ENCODE data around the gene NEK1. TPM values are rescaled to one million over a fixed set of nuclear protein-coding genes. Genes with fewer than 3 reads are reported as not detected.
"Not testable (repeated sequence)": the region's sequence is repeated elsewhere in the genome, so short reads cannot be mapped to it uniquely, and the experiment has no call there.

The NEK1 gene
- polyA plus RNA-seq, 1 donor from 2014 or later: 8.2 TPM

- peaks cover 3% of the 10 kb centered on the region for H3K36me3 Mint-ChIP-seq
- H3K4me3 Mint-ChIP-seq: no peak overlapping the region
- no peaks in the 10 kb centered on the region for H3K4me1 Mint-ChIP-seq
- no peaks in the 10 kb centered on the region for H3K27me3 Mint-ChIP-seq
- H3K27ac Mint-ChIP-seq: no peak overlapping the region
- H3K9me3 Mint-ChIP-seq: no peaks in the 10 kb centered on the region
Measured at GRCh38 chr4:169594560-169595195, 17.7 kb downstream of the NEK1 start.

DNA sequence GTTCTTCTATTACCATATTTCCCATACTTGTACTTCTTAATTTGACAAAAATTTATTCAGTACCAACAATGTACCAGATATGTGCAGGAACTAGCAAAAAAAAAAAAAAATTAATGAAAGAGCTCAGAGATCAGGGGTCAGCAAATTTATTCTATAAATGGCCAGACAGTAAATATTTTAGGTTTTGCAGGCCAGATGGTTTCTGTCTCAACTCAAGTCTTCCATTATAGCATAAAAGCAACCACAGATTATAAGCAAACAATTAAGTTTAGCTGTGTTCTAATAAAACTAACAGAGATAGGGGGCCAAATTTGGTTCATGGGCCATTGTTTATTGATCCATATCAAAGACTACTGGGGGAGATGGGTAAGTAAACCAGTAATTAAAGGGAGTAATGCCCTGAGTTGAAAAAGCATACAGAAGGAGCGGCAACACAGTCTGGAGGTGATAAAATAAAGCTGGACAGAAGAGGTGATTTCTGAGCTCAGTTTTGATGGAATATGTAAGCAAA is 19.3 kb downstream of the NEK1 start:
- H3K36me3 Mint-ChIP-seq: peaks cover 6% of the 10 kb centered on the region
- no peaks in the 10 kb centered on the region for H3K9me3 Mint-ChIP-seq
- H3K27me3 Mint-ChIP-seq: no peaks in the 10 kb centered on the region
- no peak overlapping the region for H3K4me3 Mint-ChIP-seq
- no peaks in the 10 kb centered on the region for H3K4me1 Mint-ChIP-seq
- H3K27ac Mint-ChIP-seq: no peak overlapping the region

- H3K4me3 Mint-ChIP-seq: no peak overlapping the region
- H3K27me3 Mint-ChIP-seq: no peaks in the 10 kb centered on the region
- no peaks in the 10 kb centered on the region for H3K4me1 Mint-ChIP-seq
- no peak overlapping the region for H3K27ac Mint-ChIP-seq
- H3K36me3 Mint-ChIP-seq: peaks cover 10% of the 10 kb centered on the region
- H3K9me3 Mint-ChIP-seq: no peaks in the 10 kb centered on the region
Measured at GRCh38 chr4:169583563-169583962, 28.8 kb downstream of the NEK1 start.

- H3K27ac Mint-ChIP-seq: no peak overlapping the region
- H3K4me1 Mint-ChIP-seq: no peaks in the 10 kb centered on the region
- no peaks in the 10 kb centered on the region for H3K9me3 Mint-ChIP-seq
- H3K4me3 Mint-ChIP-seq: no peak overlapping the region
- peaks cover 10% of the 10 kb centered on the region for H3K36me3 Mint-ChIP-seq
- no peaks in the 10 kb centered on the region for H3K27me3 Mint-ChIP-seq
Measured at GRCh38 chr4:169582706-169583105, 29.7 kb downstream of the NEK1 start.

GRCh38 chr4:169582203-169582602 is 30.2 kb downstream of the NEK1 start:
- Mint-ChIP-seq H3K27ac (no peak overlapping the region), H3K27me3 (no peaks in the 10 kb centered on the region), H3K4me1 (no peaks in the 10 kb centered on the region), H3K36me3 (peaks cover 10% of the 10 kb centered on the region), H3K9me3 (no peaks in the 10 kb centered on the region), H3K4me3 (no peak overlapping the region)

- peak overlapping the region in 1 of 4 donors; percentile 61 for H3K4me3 Mint-ChIP-seq
- H3K36me3 Mint-ChIP-seq: peaks cover 12% of the 10 kb centered on the region
- H3K27me3 Mint-ChIP-seq: no peaks in the 10 kb centered on the region
- peaks cover 17 to 24% (median 18%) of the 10 kb centered on the region in 3 donors for H3K4me1 Mint-ChIP-seq
- no peaks in the 10 kb centered on the region for H3K9me3 Mint-ChIP-seq
- H3K27ac Mint-ChIP-seq: no peak overlapping the region
Measured at GRCh38 chr4:169573889-169574288, 38.5 kb downstream of the NEK1 start.

- Mint-ChIP-seq H3K4me3 (no peak overlapping the region), H3K9me3 (no peaks in the 10 kb centered on the region), H3K27me3 (no peaks in the 10 kb centered on the region), H3K27ac (no peak overlapping the region), H3K36me3 (peaks cover 13% of the 10 kb centered on the region), H3K4me1 (peaks cover 18 to 26% (median 19%) of the 10 kb centered on the region in 3 donors)
Measured at GRCh38 chr4:169571435-169571834, 40.9 kb downstream of the NEK1 start.

GRCh38 chr4:169571012-169571411 is 41.4 kb downstream of the NEK1 start:
- H3K9me3 Mint-ChIP-seq, H3K27me3 Mint-ChIP-seq, H3K27ac Mint-ChIP-seq, H3K4me3 Mint-ChIP-seq: not testable (repeated sequence)
- Mint-ChIP-seq H3K4me1 (peaks cover 19 to 30% (median 22%) of the 10 kb centered on the region in 3 donors), H3K36me3 (peaks cover 14% of the 10 kb centered on the region)

- H3K9me3 Mint-ChIP-seq, H3K4me3 Mint-ChIP-seq, H3K27me3 Mint-ChIP-seq, H3K27ac Mint-ChIP-seq: not testable (repeated sequence)
- H3K36me3 Mint-ChIP-seq: peaks cover 14% of the 10 kb centered on the region
- peaks cover 19 to 30% (median 22%) of the 10 kb centered on the region in 3 donors for H3K4me1 Mint-ChIP-seq
Measured at GRCh38 chr4:169570266-169570665, 42.1 kb downstream of the NEK1 start.

- not testable (repeated sequence) for H3K27ac Mint-ChIP-seq, H3K9me3 Mint-ChIP-seq, H3K27me3 Mint-ChIP-seq, H3K4me3 Mint-ChIP-seq
- H3K4me1 Mint-ChIP-seq: peaks cover 17 to 25% (median 17%) of the 10 kb centered on the region in 3 donors
- peaks cover 14% of the 10 kb centered on the region for H3K36me3 Mint-ChIP-seq
Measured at GRCh38 chr4:169569188-169569587, 43.2 kb downstream of the NEK1 start.

DNA sequence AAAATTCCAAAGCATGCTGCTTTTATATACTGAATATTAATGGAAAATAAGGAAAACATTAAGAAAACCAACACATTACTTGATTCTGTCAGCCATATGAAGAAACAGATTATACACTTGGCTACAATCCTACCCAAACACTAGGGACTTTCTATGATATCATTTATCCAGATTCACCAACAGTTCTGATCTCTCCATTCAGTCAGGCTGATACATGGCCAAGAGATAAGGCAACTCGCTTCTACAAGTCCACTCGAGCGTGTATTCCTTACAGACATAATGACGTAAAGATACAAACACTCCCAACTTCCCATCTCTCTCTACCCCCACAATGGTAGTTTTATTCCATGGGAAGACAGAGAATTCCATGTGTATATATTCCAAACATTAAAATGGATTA is 44.5 kb downstream of the NEK1 start:
- Mint-ChIP-seq H3K27ac (no peak overlapping the region), H3K9me3 (no peaks in the 10 kb centered on the region), H3K4me3 (no peak overlapping the region), H3K4me1 (peaks cover 6 to 13% (median 9%) of the 10 kb centered on the region in 3 donors), H3K36me3 (peaks cover 11% of the 10 kb centered on the region), H3K27me3 (no peaks in the 10 kb centered on the region)

GRCh38 chr4:169566021-169566818 is 46.2 kb downstream of the NEK1 start:
- H3K4me1 Mint-ChIP-seq: peaks cover 2 to 6% (median 4%) of the 10 kb centered on the region in 3 donors
- H3K27me3 Mint-ChIP-seq: no peaks in the 10 kb centered on the region
- H3K27ac Mint-ChIP-seq: no peak overlapping the region
- peak overlapping the region in 1 of 4 donors; percentile 5 for H3K4me3 Mint-ChIP-seq
- H3K9me3 Mint-ChIP-seq: no peaks in the 10 kb centered on the region
- peaks cover 2% of the 10 kb centered on the region for H3K36me3 Mint-ChIP-seq

DNA sequence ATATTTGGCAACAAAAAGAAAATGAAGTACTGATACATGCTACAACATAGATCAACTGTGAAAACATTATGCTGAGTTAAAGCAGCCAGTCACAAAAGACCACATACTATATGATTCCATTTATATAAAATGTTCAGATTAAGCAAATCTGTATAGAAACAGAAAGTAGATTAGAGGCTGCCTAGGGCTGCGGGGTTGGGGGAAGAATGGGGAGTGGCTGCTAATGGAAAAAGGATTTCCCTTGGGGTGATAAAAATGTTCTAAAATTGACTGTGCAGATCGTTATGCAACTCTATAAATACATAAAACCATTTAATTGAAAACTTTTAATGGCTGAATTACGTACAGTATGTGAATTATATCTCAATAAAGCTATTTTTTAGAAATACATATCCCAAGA is 46.8 kb downstream of the NEK1 start:
- no peak overlapping the region for H3K27ac Mint-ChIP-seq
- no peaks in the 10 kb centered on the region for H3K27me3 Mint-ChIP-seq
- H3K4me1 Mint-ChIP-seq: peaks cover 2 to 6% (median 6%) of the 10 kb centered on the region in 3 donors
- H3K4me3 Mint-ChIP-seq: no peak overlapping the region
- peaks cover 8% of the 10 kb centered on the region for H3K36me3 Mint-ChIP-seq
- H3K9me3 Mint-ChIP-seq: no peaks in the 10 kb centered on the region

- Mint-ChIP-seq H3K27me3 (no peaks in the 10 kb centered on the region), H3K27ac (peak overlapping the region in 1 of 3 donors; percentile 17), H3K4me1 (peaks cover 0 to 3% (median 0%) of the 10 kb centered on the region in 3 donors), H3K4me3 (no peak overlapping the region), H3K36me3 (peaks cover 40% of the 10 kb centered on the region), H3K9me3 (peaks cover 0 to 5% (median 2%) of the 10 kb centered on the region in 3 donors)
Measured at GRCh38 chr4:169557061-169557636, 55.2 kb downstream of the NEK1 start.

- peaks cover 7 to 22% (median 12%) of the 10 kb centered on the region in 3 donors for H3K9me3 Mint-ChIP-seq
- not testable (repeated sequence) for H3K36me3 Mint-ChIP-seq, H3K27ac Mint-ChIP-seq, H3K4me3 Mint-ChIP-seq, H3K4me1 Mint-ChIP-seq, H3K27me3 Mint-ChIP-seq
Measured at GRCh38 chr4:169546548-169546947, 65.8 kb downstream of the NEK1 start.
